ENCODE data around the gene OR52J3. TPM values are rescaled to one million over a fixed set of nuclear protein-coding genes. Genes with fewer than 3 reads are reported as not detected.

The OR52J3 gene
- total RNA-seq, 1 donor, result not detected

DNA sequence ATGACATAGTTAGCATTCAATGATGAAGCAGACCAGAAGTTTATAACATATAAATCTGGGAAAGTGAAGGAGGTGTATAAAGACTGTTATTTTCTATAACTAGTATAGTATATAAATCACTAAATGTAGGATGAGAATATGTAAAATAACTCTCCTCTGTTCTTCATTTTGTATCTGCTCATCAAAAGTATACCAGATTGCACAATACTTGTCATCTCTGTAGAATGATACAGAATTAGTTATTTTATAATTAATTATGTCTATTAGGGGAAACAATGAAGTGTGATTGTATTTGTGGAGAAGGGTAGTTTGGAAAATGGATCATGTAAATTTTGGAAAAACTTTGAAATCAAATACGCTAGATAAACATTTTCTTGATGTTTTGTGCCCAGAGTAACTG lies 33.3 kb upstream of the OR52J3 start:
- Histone ChIP-seq H3K4me2 (ENCODE audit: insufficient read depth, low read length) (no peak overlapping the region), H3K27me3 (ENCODE audit: insufficient read depth, low read length) (no peaks in the 10 kb centered on the region)

DNA sequence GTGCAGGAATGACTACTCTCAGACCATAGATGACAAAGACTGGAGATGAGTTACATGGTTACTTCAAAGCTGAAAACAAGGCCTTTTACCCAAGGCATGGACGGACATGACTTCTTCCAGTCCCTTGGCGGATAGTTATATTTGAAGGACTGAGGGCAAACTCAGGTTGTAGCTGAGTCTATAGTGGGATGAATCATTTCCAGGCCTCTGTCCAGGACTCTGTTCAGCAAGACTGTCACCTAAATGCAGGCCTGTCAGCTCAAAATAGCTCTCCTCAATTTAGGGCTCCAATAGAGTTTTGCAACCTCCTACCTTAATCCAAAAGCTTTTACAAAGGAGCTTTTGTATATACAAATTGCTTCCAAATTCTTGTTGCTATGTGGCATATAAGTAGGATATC lies 24.3 kb upstream of the OR52J3 start:
- H3K27me3 ChIP-seq (ENCODE audit: insufficient read depth, low read length), result no peaks in the 10 kb centered on the region
- no peak for DNase-seq (ENCODE audit: insufficient read length, low spot score, missing footprints)
- H3K27ac ChIP-seq (ENCODE audit: low read depth, low read length), result no peak overlapping the region
- H3K9me3 ChIP-seq (ENCODE audit: low read depth, low read length), result peaks cover 2% of the 10 kb centered on the region
- no peaks in the 10 kb centered on the region for H3K4me1 ChIP-seq (ENCODE audit: insufficient read depth, low read length)
- H3K4me3 ChIP-seq (ENCODE audit: insufficient read depth, low read length), result no peak overlapping the region
- no peak overlapping the region for H3K4me2 ChIP-seq (ENCODE audit: insufficient read depth, low read length)
- H2AFZ ChIP-seq (ENCODE audit: low read length), result no peak overlapping the region
- TF ChIP-seq, protein P1, sequence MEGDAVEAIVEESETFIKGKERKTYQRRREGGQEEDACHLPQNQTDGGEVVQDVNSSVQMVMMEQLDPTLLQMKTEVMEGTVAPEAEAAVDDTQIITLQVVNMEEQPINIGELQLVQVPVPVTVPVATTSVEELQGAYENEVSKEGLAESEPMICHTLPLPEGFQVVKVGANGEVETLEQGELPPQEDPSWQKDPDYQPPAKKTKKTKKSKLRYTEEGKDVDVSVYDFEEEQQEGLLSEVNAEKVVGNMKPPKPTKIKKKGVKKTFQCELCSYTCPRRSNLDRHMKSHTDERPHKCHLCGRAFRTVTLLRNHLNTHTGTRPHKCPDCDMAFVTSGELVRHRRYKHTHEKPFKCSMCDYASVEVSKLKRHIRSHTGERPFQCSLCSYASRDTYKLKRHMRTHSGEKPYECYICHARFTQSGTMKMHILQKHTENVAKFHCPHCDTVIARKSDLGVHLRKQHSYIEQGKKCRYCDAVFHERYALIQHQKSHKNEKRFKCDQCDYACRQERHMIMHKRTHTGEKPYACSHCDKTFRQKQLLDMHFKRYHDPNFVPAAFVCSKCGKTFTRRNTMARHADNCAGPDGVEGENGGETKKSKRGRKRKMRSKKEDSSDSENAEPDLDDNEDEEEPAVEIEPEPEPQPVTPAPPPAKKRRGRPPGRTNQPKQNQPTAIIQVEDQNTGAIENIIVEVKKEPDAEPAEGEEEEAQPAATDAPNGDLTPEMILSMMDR (IDR thresholded peaks at IDR 0.05; ENCODE audit: extremely low read depth, low read depth, low read length), result no peak
- H3K79me2 ChIP-seq (ENCODE audit: insufficient read depth, low read length), result no peaks in the 10 kb centered on the region
- H3K36me3 ChIP-seq (ENCODE audit: insufficient read depth, low read length), result no peaks in the 10 kb centered on the region
- H4K20me1 ChIP-seq (ENCODE audit: insufficient read depth, low read length), result no peaks in the 10 kb centered on the region

More for the DNA sequence above, 33.3 kb upstream of the OR52J3 start:
- H3K79me2 ChIP-seq (ENCODE audit: insufficient read depth, low read length), result no peaks in the 10 kb centered on the region
- H3K9me3 ChIP-seq (ENCODE audit: low read depth, low read length), result no peaks in the 10 kb centered on the region
- no peak overlapping the region for H2AFZ ChIP-seq (ENCODE audit: low read length)
- H3K36me3 ChIP-seq (ENCODE audit: insufficient read depth, low read length), result no peaks in the 10 kb centered on the region
- no peaks in the 10 kb centered on the region for H4K20me1 ChIP-seq (ENCODE audit: insufficient read depth, low read length)
- DNase-seq (ENCODE audit: insufficient read length, low spot score, missing footprints), result no peak
- H3K4me1 ChIP-seq (ENCODE audit: insufficient read depth, low read length), result no peaks in the 10 kb centered on the region
- no peak overlapping the region for H3K27ac ChIP-seq (ENCODE audit: low read depth, low read length)
- H3K4me3 ChIP-seq (ENCODE audit: insufficient read depth, low read length), result no peak overlapping the region
- TF ChIP-seq, protein P1 (IDR thresholded peaks at IDR 0.05; ENCODE audit: extremely low read depth, low read depth, low read length), result no peak

DNA sequence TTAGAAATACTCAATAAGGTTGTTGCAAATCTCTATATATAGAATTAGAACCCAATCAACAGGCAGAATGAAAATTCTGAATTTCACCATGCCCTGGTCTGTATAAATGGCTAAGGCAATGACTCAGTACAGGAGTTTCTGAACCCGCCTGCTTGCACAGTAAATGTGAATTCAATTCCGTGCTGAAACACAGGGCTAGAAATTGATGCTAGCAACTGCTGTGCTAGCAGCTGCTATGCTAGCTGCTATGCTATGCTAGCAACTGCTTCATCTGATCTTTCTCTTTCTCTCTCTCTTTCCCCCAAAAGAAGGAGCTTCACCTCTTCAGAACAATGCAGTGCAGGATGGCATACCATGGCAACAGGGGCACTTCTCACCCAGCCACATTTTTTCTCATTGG lies 9.7 kb upstream of the OR52J3 start:
- Histone ChIP-seq H3K9me3 (ENCODE audit: low read depth, low read length) (no peaks in the 10 kb centered on the region), H3K79me2 (ENCODE audit: insufficient read depth, low read length) (no peaks in the 10 kb centered on the region), H3K36me3 (ENCODE audit: insufficient read depth, low read length) (no peaks in the 10 kb centered on the region), H3K27me3 (ENCODE audit: insufficient read depth, low read length) (no peaks in the 10 kb centered on the region), H4K20me1 (ENCODE audit: insufficient read depth, low read length) (no peaks in the 10 kb centered on the region), H2AFZ (ENCODE audit: low read length) (no peak overlapping the region), H3K27ac (ENCODE audit: low read depth, low read length) (no peak overlapping the region), H3K4me2 (ENCODE audit: insufficient read depth, low read length) (no peak overlapping the region), H3K4me1 (ENCODE audit: insufficient read depth, low read length) (no peaks in the 10 kb centered on the region), H3K4me3 (ENCODE audit: insufficient read depth, low read length) (no peak overlapping the region)
- no peak for DNase-seq (ENCODE audit: insufficient read length, low spot score, missing footprints)
- TF ChIP-seq, protein P1 (IDR thresholded peaks at IDR 0.05; ENCODE audit: extremely low read depth, low read depth, low read length), result no peak

DNA sequence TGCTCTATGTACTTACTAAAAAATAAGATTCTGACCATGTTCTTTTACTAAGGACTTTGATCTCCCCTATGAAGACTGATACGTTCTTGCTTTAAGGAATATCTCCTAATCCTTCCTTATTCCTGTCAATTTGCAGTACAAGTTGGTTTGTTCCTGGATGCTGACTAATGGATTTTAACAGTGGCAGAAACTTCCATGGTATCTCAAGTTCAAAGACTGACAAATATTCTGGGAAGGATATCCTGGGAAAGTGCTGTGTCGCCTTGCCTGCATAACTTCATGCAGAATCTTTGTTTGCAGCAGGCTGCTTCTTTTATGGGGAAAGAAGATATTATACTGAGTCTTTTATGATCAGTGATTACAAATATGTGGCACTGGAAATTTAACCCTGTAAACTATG lies 8.4 kb upstream of the OR52J3 start:
- H2AFZ ChIP-seq (ENCODE audit: low read length), result no peak overlapping the region
- H3K79me2 ChIP-seq (ENCODE audit: insufficient read depth, low read length), result no peaks in the 10 kb centered on the region
- H4K20me1 ChIP-seq (ENCODE audit: insufficient read depth, low read length), result no peaks in the 10 kb centered on the region
- DNase-seq (ENCODE audit: insufficient read length, low spot score, missing footprints), result no peak
- no peak overlapping the region for H3K4me2 ChIP-seq (ENCODE audit: insufficient read depth, low read length)
- no peak overlapping the region for H3K4me3 ChIP-seq (ENCODE audit: insufficient read depth, low read length)
- no peaks in the 10 kb centered on the region for H3K9me3 ChIP-seq (ENCODE audit: low read depth, low read length)
- no peaks in the 10 kb centered on the region for H3K4me1 ChIP-seq (ENCODE audit: insufficient read depth, low read length)
- no peaks in the 10 kb centered on the region for H3K36me3 ChIP-seq (ENCODE audit: insufficient read depth, low read length)
- no peaks in the 10 kb centered on the region for H3K27me3 ChIP-seq (ENCODE audit: insufficient read depth, low read length)
- no peak overlapping the region for H3K27ac ChIP-seq (ENCODE audit: low read depth, low read length)
- TF ChIP-seq, protein P1 (IDR thresholded peaks at IDR 0.05; ENCODE audit: extremely low read depth, low read depth, low read length), result no peak

All from osteoblast (primary cell).